ENCODE data around the gene DGLUCY. TPM values are rescaled to one million over a fixed set of nuclear protein-coding genes. Genes with fewer than 3 reads are reported as not detected.

The DGLUCY gene
- total and polyA plus RNA-seq, 9 donors: 17.9 to 73.3 (median 39.3) TPM

DNA sequence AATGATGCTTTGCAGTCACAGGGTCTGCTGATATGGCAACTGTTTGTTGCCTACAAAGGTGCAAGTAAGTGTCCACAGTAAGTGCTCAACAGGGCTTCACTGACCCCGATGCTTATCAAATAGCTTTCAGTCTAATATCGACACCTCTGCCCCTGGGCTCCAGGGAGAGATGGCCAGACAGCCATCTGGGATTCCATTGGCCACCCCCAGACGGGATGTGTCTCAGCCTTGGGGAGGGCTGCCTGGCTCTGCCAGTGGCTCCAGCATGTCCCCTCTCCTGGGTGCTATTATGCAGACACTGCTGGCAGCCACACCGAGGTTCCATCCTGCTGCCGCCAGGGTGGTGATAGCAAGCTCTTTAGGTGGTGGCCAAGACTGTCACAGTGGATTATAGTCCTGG is 57.4 kb downstream of the DGLUCY start:
- 82 to 94% (median 93%) methylated on average over 5 of the region's 5 CpGs for WGBS, 3 donors
- no peak for DNase-seq
- intact Hi-C loops (cut with DNase I): loop anchor here in 1 of 4 donors (5.0 to 10.0 kb wide), 2 partner anchors 114 to 876 kb away; no protein-coding TSS in a partner anchor
- H3K4me3 ChIP-seq: no peak overlapping the region
- no peak for TF ChIP-seq EP300 (IDR thresholded peaks at IDR 0.05)
- TF ChIP-seq, protein P1, sequence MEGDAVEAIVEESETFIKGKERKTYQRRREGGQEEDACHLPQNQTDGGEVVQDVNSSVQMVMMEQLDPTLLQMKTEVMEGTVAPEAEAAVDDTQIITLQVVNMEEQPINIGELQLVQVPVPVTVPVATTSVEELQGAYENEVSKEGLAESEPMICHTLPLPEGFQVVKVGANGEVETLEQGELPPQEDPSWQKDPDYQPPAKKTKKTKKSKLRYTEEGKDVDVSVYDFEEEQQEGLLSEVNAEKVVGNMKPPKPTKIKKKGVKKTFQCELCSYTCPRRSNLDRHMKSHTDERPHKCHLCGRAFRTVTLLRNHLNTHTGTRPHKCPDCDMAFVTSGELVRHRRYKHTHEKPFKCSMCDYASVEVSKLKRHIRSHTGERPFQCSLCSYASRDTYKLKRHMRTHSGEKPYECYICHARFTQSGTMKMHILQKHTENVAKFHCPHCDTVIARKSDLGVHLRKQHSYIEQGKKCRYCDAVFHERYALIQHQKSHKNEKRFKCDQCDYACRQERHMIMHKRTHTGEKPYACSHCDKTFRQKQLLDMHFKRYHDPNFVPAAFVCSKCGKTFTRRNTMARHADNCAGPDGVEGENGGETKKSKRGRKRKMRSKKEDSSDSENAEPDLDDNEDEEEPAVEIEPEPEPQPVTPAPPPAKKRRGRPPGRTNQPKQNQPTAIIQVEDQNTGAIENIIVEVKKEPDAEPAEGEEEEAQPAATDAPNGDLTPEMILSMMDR (IDR thresholded peaks at IDR 0.05): no peak
- no peak for TF ChIP-seq POLR2A (IDR thresholded peaks at IDR 0.05)
- no peaks in the 10 kb centered on the region for H3K4me1 ChIP-seq (ENCODE audit: insufficient read depth)
- no peaks in the 10 kb centered on the region for H3K9me3 ChIP-seq
- H3K27ac ChIP-seq: no peak overlapping the region
- H3K36me3 ChIP-seq: no peaks in the 10 kb centered on the region
- H3K27me3 ChIP-seq: no peaks in the 10 kb centered on the region

DNA sequence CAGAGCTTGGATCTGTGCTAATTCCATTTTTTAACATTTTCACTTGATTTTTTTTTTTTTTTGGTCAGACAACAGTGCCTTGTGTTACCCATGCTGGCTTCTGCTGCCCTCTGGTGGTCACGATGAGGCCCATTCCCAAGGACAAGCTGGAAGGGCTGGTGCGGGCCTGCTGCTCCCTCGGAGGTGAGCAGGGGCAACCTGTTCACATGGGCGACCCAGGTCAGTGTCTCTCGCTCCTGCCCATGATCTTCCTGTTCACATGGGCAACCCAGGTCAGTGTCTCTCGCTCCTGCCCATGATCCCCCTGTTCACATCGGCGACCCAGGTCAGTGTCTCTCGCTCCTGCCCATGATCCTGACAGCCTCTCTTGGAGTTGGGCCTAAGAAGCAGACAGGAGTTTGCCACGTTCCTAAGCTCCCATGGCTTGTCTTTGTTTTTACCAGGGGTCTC is 59.4 kb downstream of the DGLUCY start:
- TF ChIP-seq EP300 (IDR thresholded peaks at IDR 0.05): no peak
- TF ChIP-seq, protein P1 (IDR thresholded peaks at IDR 0.05): peak; percentile 79 to 85 (median 79)
- no peak overlapping the region for H3K27ac ChIP-seq
- no peaks in the 10 kb centered on the region for H3K27me3 ChIP-seq
- DNase-seq: peak; percentile 87 to 93 (median 91)
- H3K4me3 ChIP-seq: no peak overlapping the region
- 42 to 49% (median 44%) methylated on average over 10 of the region's 10 CpGs for WGBS, 3 donors
- no peaks in the 10 kb centered on the region for H3K9me3 ChIP-seq
- no peaks in the 10 kb centered on the region for H3K4me1 ChIP-seq (ENCODE audit: insufficient read depth)
- intact Hi-C loops (cut with DNase I): loop anchor here in 3 of 4 donors (2.0 to 10.0 kb wide), 3 partner anchors 116 to 878 kb away; no protein-coding TSS in a partner anchor
- no peaks in the 10 kb centered on the region for H3K36me3 ChIP-seq

DNA sequence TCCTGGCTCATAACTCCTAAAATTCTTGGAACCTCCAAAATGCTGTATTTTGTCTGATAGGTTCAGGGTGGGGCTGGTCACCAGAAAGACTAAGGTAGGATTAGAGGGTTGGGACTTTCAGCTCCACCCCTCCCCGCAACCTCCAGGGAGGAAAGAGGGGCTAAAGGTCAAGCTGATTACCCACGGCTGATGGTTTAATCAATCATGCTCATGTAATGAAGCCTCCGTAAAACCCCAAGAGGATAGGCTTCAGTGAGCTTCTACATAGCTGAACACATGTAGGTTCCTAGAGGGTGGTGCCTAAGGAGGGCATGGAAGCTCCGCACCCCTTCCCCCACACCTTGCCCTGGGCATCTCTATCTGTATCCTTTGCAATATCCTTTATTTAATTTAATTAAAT is 60.0 kb downstream of the DGLUCY start:
- no peak overlapping the region for H3K27ac ChIP-seq
- intact Hi-C loops (cut with DNase I): loop anchor here in 3 of 4 donors (2.0 to 10.0 kb wide), 3 partner anchors 117 to 879 kb away; no protein-coding TSS in a partner anchor
- no peak for TF ChIP-seq EP300 (IDR thresholded peaks at IDR 0.05)
- TF ChIP-seq, protein P1 (IDR thresholded peaks at IDR 0.05): no peak
- no peak for TF ChIP-seq POLR2A (IDR thresholded peaks at IDR 0.05)
- H3K36me3 ChIP-seq: no peaks in the 10 kb centered on the region
- DNase-seq: no peak
- 77 to 82% (median 77%) methylated on average over 4 of the region's 4 CpGs for WGBS, 3 donors
- H3K27me3 ChIP-seq: no peaks in the 10 kb centered on the region
- H3K9me3 ChIP-seq: no peaks in the 10 kb centered on the region
- no peaks in the 10 kb centered on the region for H3K4me1 ChIP-seq (ENCODE audit: insufficient read depth)
- H3K4me3 ChIP-seq: no peak overlapping the region

DNA sequence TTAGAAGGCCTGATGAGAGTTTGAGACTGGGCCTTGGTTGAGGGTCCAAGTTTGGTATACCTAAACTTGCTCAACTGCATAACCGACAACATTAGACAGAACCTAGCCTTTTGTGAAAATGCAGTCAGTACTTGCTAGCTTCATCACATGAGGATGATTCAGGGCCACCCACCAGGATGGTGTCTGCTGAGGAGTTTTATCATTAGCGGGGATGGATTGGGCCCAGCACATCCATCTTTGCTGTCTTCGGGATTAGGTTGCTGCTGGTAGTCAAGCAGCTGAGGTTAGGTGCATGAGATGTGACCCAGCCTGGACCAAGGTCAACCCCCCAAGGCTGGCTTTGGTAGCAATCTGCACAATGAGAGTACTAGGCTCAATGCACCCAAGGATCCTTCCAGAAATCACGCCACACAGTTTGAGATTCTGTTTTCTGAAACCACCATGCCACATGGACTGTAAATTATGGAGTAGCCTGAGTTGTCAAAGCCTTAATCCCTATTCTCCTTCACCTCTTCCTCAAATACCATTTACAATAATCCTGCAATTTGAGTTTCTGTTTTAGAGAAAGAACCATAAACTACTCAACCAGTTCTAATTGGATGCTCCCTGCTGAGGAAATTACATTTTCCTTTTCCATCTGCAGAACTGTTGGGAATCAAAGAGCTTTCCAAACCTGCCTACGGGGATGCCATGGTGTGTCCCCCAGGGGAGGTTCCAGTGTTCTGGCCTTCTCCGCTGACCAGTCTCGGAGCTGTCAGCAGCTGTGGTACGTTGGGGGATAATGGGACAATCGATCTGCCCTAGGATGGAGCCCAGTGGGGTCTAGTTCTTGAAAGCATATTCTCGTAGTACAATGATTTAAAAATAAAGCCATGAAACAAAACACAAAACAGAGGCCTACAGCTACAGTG is 61.7 kb downstream of the DGLUCY start:
- TF ChIP-seq POLR2A (IDR thresholded peaks at IDR 0.05): no peak
- WGBS, 3 donors: 87 to 92% (median 88%) methylated on average over 10 of the region's 10 CpGs
- no peak overlapping the region for H3K4me3 ChIP-seq
- H3K4me1 ChIP-seq (ENCODE audit: insufficient read depth): no peaks in the 10 kb centered on the region
- H3K27ac ChIP-seq: no peak overlapping the region
- H3K36me3 ChIP-seq: no peaks in the 10 kb centered on the region
- no peaks in the 10 kb centered on the region for H3K9me3 ChIP-seq
- intact Hi-C loops (cut with DNase I): loop anchor here in 2 of 4 donors (5.0 to 10.0 kb wide), 3 partner anchors 112 to 881 kb away; no protein-coding TSS in a partner anchor
- H3K27me3 ChIP-seq: no peaks in the 10 kb centered on the region
- DNase-seq: no peak

Measured in ovary (tissue), 9 donors.